DMS 273 (cell line): Measurements from ENCODE around the gene BSN.

ENCODE experiments used
- DNase-seq: peaks from one replicate; lab custom pipeline; 2025; ENCODE audit not compliant: unreplicated experiment; lab: John Stamatoyannopoulos, UW

The BSN gene

GRCh38 chr3:49711489-49711888 lies 157.2 kb downstream of the BSN start:
- no peak for DNase-seq

- no peak for DNase-seq
Measured at GRCh38 chr3:49712166-49712565, 157.9 kb downstream of the BSN start.

GRCh38 chr3:49712631-49713317 lies 158.5 kb downstream of the BSN start:
- DNase-seq, result no peak

- no peak for DNase-seq
Measured at GRCh38 chr3:49713336-49714105, 159.2 kb downstream of the BSN start.

- DNase-seq, result no peak
Measured at GRCh38 chr3:49714728-49715550, 160.7 kb downstream of the BSN start.

GRCh38 chr3:49715611-49716121 lies 161.4 kb downstream of the BSN start:
- no peak for DNase-seq

- DNase-seq, result no peak
Measured at GRCh38 chr3:49716169-49716568, 161.9 kb downstream of the BSN start.

- DNase-seq, result no peak
Measured at GRCh38 chr3:49716691-49717210, 162.5 kb downstream of the BSN start.

GRCh38 chr3:49717211-49717958 lies 163.1 kb downstream of the BSN start:
- DNase-seq, result no peak

- no peak for DNase-seq
Measured at GRCh38 chr3:49717959-49718857, 163.9 kb downstream of the BSN start.

GRCh38 chr3:49718858-49719213 lies 164.6 kb downstream of the BSN start:
- DNase-seq, result no peak

GRCh38 chr3:49719214-49719884 lies 165.1 kb downstream of the BSN start, which contains the start of gene AMIGO3:
Gene AMIGO3 (minus strand): TSS chr3:49719684. CDS start chr3:49719465, 219 bp downstream.
- DNase-seq, result peak; percentile 98
